B cell (primary cell): Measurements from ENCODE around the gene SH3TC1. TPM values are rescaled to one million over a fixed set of nuclear protein-coding genes. Genes with fewer than 3 reads are reported as not detected.

Experiments
- ATAC-seq: fragments of 200-7000 bp; cut with Tn5 transposase; one replicate; pipeline ENCODE4 v1.10.0; 2021; ENCODE audit warnings: low read depth, mild to moderate bottlenecking, moderate number of reproducible peaks, moderate library complexity
- CTCF ChIA-PET: fragments of 350-600 bp; sonication (Branson Sonifier 250); formaldehyde crosslinking; loops from one replicate; lab custom pipeline; 2021; ENCODE audit warnings: antibody characterized with exemption, inconsistent platforms; lab: Charles Lee
- POLR2A ChIA-PET: fragments of 350-600 bp; sonication (Branson Sonifier 250); formaldehyde crosslinking; loops from one replicate; lab custom pipeline; 2021; ENCODE audit warnings: antibody characterized with exemption; lab: Charles Lee
- DNase-seq: peaks from one replicate; pipeline ENCODE4 v3.0.0; 2013
- H2AFZ ChIP-seq: 2 replicates; pipeline ENCODE4 v1.6.1; 2012; ENCODE audit warnings: mild to moderate bottlenecking, low read depth, low read length; ENCODE audit not compliant: insufficient read depth, poor library complexity, severe bottlenecking
- H3K27ac ChIP-seq, 2 donors: 1 replicate in 1 of 2; 2 replicates in 1 of 2; pipeline ENCODE4 v1.5.1; 2012 to 2013; ENCODE audit warnings: low read length in 2 of 2, mild to moderate bottlenecking in 2 of 2, moderate library complexity in 1 of 2
- H3K27me3 ChIP-seq, 4 experiments: fragments of 200-600 bp in 1 of 4; sonication (generic) in 1 of 4; replicated peaks in 1 of 4; 1 replicate in 2 of 4; 2 replicates in 2 of 4; pipeline versions ENCODE4 v1.6.1 to v1.7.0; 2013 to 2016; ENCODE audit warnings: low read length in 3 of 4, mild to moderate bottlenecking in 2 of 4, mixed read lengths in 1 of 4, moderate library complexity in 1 of 4; ENCODE audit not compliant: insufficient read depth in 4 of 4, control insufficient read depth in 3 of 4; ENCODE audit errors: control extremely low read depth in 1 of 4
- H3K36me3 ChIP-seq, 2 experiments: replicated peaks in 1 of 2; 1 replicate in 1 of 2; 2 replicates in 1 of 2; pipeline versions ENCODE4 v1.6.1 to v1.7.1; 2013; ENCODE audit warnings: low read length in 1 of 2; ENCODE audit not compliant: insufficient read depth in 2 of 2, control insufficient read depth in 1 of 2; ENCODE audit errors: control extremely low read depth in 1 of 2, extremely low read depth in 1 of 2
- H3K4me1 ChIP-seq, 2 donors: fragments of 200-600 bp in 1 of 2; sonication (generic) in 1 of 2; 1 replicate in 1 of 2; 2 replicates in 1 of 2; pipeline versions ENCODE4 v1.5.1 to v1.6.1; 2013 to 2017; ENCODE audit warnings: low read length in 2 of 2; ENCODE audit not compliant: control insufficient read depth in 2 of 2, insufficient read depth in 2 of 2
- H3K4me2 ChIP-seq: replicated peaks from 2 replicates; pipeline ENCODE3; 2012; ENCODE audit warnings: mild to moderate bottlenecking, low read depth, low read length; ENCODE audit not compliant: poor library complexity, severe bottlenecking
- H3K4me3 ChIP-seq, 5 experiments: fragments of 200-600 bp in 1 of 5; sonication (generic) in 1 of 5; 1 replicate in 3 of 5; 2 replicates in 2 of 5; pipeline versions ENCODE4 v1.5.1 to v1.7.0; 2011 to 2016; ENCODE audit warnings: low read length in 4 of 5, mild to moderate bottlenecking in 4 of 5, low read depth in 2 of 5, control low read depth in 1 of 5, moderate library complexity in 1 of 5; ENCODE audit not compliant: insufficient read depth in 1 of 5; ENCODE audit errors: control extremely low read depth in 1 of 5, extremely low read depth in 1 of 5
- H3K79me2 ChIP-seq: fragments of 200-600 bp; sonication (generic); one replicate; pipeline ENCODE4 v1.6.0; 2016; ENCODE audit warnings: low read length; ENCODE audit not compliant: control insufficient read depth, insufficient read depth
- H3K9ac ChIP-seq: fragments of 200-600 bp; sonication (generic); 2 replicates; pipeline ENCODE4 v1.6.1; 2017; ENCODE audit warnings: mild to moderate bottlenecking, low read length, moderate library complexity
- H3K9me3 ChIP-seq, 3 donors: one replicate each; pipeline versions ENCODE4 v1.6.1 to v1.7.1; 2013; ENCODE audit warnings: low read length in 2 of 3; ENCODE audit not compliant: control insufficient read depth in 2 of 3, insufficient read depth in 1 of 3; ENCODE audit errors: control extremely low read depth in 1 of 3
- H4K20me1 ChIP-seq: 2 replicates; pipeline ENCODE4 v1.6.0; 2012; ENCODE audit warnings: mild to moderate bottlenecking, low read length; ENCODE audit not compliant: insufficient read depth, control insufficient read depth, poor library complexity, severe bottlenecking
- H3K27ac Mint-ChIP-seq: one replicate; pipeline ENCODE4 v1.8.0; 2021; ENCODE audit warnings: mixed read lengths
- H3K27me3 Mint-ChIP-seq: one replicate; pipeline ENCODE4 v1.8.0; 2021; ENCODE audit warnings: mixed read lengths
- H3K4me1 Mint-ChIP-seq: one replicate; pipeline ENCODE4 v1.8.0; 2021; ENCODE audit warnings: mixed read lengths
- H3K4me3 Mint-ChIP-seq: one replicate; pipeline ENCODE4 v1.8.0; 2021; ENCODE audit warnings: mixed read lengths
- H3K9me3 Mint-ChIP-seq: one replicate; pipeline ENCODE4 v1.8.0; 2022; ENCODE audit warnings: mixed read lengths; ENCODE audit not compliant: insufficient read depth
- EZH2 ChIP-seq: IDR thresholded peaks from 2 replicates; pipeline ENCODE4 v1.6.1; 2012; ENCODE audit warnings: borderline replicate concordance, low read depth, mild to moderate bottlenecking, moderate library complexity, low read length; ENCODE audit not compliant: insufficient read depth, poor library complexity, severe bottlenecking
- WGBS: methylation state at CpG from one replicate; pipeline ENCODE4 v1.1.5; 2013; ENCODE audit warnings: missing lambda C conversion rate; ENCODE audit not compliant: insufficient coverage; 5-methylcytosine and 5-hydroxymethylcytosine counted together
- intact Hi-C: fragments of 100-400 bp; cut with micrococcal nuclease; formaldehyde crosslinking; loops from one replicate; pipeline ENCODE4 v1.10.0; 2022
- polyA plus RNA-seq: library from polyadenylated mRNA; depleted of rRNA; stranded (reverse); fragments of >200 nt; gene quantifications from 2 replicates; pipeline ENCODE4 v1.2.3, GENCODE V29; 2012
- total RNA-seq, 2 donors: library from RNA; stranded (reverse); fragments of 120-200 nt in 1 of 2; gene quantifications; 1 replicate in 1 of 2; 2 replicates in 1 of 2; pipeline versions ENCODE4 v1.2.3 to v1.2.4, GENCODE V29; 2013 to 2022
- TF ChIP-seq, protein P1 (sequence below): fragments of 200-600 bp; IDR thresholded peaks from one replicate; pipeline ENCODE4 v1.8.0; 2022; ENCODE audit warnings: antibody characterized with exemption, mild to moderate bottlenecking

The SH3TC1 gene
- total and polyA plus RNA-seq, 2 donors (not counting 1 experiment from before 2014, with no cell fraction given) = 63.8 to 388 TPM

DNA sequence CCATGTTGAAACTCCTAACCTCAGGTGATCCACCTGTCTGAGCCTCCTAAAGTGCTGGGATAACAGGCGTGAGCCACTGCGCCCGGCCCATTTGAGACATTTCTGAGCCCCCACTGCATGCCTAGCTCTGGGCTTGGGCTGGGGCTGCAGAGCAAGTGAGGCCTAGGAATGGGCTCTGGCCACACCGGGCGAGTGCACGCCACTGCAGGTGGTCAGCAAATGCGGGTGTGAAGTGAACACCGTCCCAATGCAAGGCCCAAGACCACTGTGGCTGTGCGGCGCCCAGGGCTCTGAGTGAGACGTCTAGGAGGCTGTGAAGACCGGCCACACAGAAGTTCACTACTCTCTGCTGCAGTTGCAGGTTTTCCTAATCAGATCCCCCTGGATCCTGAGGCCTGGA is 9.5 kb downstream of the SH3TC1 start:
- DNase-seq (no peak), ATAC-seq (no peak)
- Mint-ChIP-seq H3K9me3 (no peaks in the 10 kb centered on the region), H3K4me3 (no peak overlapping the region), H3K4me1 (peaks cover 36% of the 10 kb centered on the region), H3K27ac (no peak overlapping the region), H3K27me3 (no peaks in the 10 kb centered on the region)
- no peaks in the 10 kb centered on the region for H3K27me3 ChIP-seq
- H3K36me3 ChIP-seq = peaks cover 0 to 68% of the 10 kb centered on the region in 2 experiments
- ChIA-PET POLR2A (no interaction called here), CTCF (interaction anchor here (0.5 to 3.1 kb wide), 2 partner anchors 32 to 404 kb away, joined by 3 to 11 read pairs; no protein-coding TSS in a partner anchor)
- intact Hi-C loops = no loop called here
- H4K20me1 ChIP-seq = peaks cover 99% of the 10 kb centered on the region
- H3K4me3 ChIP-seq = no peak overlapping the region
- 97% methylated on average over 12 of the region's 12 CpGs for WGBS
- H3K27ac ChIP-seq = no peak overlapping the region
- H3K9ac ChIP-seq = no peak overlapping the region
- peaks cover 84% of the 10 kb centered on the region for H3K79me2 ChIP-seq
- H3K9me3 ChIP-seq = no peaks in the 10 kb centered on the region
- TF ChIP-seq, protein P1, sequence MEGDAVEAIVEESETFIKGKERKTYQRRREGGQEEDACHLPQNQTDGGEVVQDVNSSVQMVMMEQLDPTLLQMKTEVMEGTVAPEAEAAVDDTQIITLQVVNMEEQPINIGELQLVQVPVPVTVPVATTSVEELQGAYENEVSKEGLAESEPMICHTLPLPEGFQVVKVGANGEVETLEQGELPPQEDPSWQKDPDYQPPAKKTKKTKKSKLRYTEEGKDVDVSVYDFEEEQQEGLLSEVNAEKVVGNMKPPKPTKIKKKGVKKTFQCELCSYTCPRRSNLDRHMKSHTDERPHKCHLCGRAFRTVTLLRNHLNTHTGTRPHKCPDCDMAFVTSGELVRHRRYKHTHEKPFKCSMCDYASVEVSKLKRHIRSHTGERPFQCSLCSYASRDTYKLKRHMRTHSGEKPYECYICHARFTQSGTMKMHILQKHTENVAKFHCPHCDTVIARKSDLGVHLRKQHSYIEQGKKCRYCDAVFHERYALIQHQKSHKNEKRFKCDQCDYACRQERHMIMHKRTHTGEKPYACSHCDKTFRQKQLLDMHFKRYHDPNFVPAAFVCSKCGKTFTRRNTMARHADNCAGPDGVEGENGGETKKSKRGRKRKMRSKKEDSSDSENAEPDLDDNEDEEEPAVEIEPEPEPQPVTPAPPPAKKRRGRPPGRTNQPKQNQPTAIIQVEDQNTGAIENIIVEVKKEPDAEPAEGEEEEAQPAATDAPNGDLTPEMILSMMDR = no peak
- TF ChIP-seq EZH2 = no peak
- peaks cover 22 to 30% of the 10 kb centered on the region in 2 donors for H3K4me1 ChIP-seq
- H2AFZ ChIP-seq = no peak overlapping the region
- H3K4me2 ChIP-seq = no peak overlapping the region

DNA sequence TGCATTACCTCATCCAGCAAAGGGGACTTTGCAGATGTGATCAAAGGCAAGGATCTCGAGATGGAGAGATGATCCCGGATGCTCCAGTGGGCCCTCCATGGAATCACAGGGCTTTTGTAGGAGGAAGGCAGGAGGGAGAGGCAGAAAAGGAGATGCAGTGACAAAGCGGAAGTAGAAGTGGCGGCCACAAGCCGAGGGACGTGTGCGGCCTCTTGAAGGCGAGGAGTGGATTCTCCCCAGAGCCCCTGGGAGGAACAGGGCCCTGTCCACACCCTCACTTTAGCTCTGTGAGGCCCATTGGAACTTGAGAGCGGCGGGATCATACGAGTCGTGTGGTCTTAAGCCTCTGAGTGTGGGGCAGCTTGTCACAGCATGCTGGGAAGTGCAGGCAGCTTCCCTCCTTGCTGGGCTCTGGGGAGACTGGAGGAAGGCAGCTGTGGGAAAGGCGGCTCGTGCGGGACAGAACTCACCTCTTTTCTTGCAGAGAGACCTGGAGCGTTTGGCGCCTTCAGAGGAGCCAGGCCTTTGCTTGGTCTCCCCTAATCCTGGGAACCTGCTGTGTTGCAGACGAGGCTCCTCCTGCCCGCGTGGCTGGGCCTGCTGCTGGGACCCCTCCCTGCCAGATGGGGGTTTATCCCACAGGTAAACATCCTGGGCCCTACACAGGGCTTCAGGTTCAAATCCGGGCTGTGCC is 10.2 kb downstream of the SH3TC1 start:
- intact Hi-C loops = no loop called here
- TF ChIP-seq EZH2 = no peak
- TF ChIP-seq, protein P1 = no peak
- POLR2A ChIA-PET = no interaction called here
- H3K79me2 ChIP-seq = peaks cover 76% of the 10 kb centered on the region
- WGBS = 95% methylated on average over 21 of the region's 21 CpGs
- ATAC-seq (no peak), DNase-seq (no peak)
- no peak overlapping the region for H3K27ac ChIP-seq
- H2AFZ ChIP-seq = no peak overlapping the region
- CTCF ChIA-PET = interaction anchor here (0.5 to 2.4 kb wide), 3 partner anchors 14 to 405 kb away, joined by 3 to 8 read pairs (median 3); no protein-coding TSS in a partner anchor
- Mint-ChIP-seq H3K27me3 (no peaks in the 10 kb centered on the region), H3K27ac (no peak overlapping the region), H3K4me3 (no peak overlapping the region), H3K4me1 (peaks cover 30% of the 10 kb centered on the region), H3K9me3 (no peaks in the 10 kb centered on the region)
- H3K36me3 ChIP-seq = peaks cover 0 to 75% of the 10 kb centered on the region in 2 experiments
- peaks cover 21 to 24% of the 10 kb centered on the region in 2 donors for H3K4me1 ChIP-seq
- no peak overlapping the region for H3K4me2 ChIP-seq
- H3K27me3 ChIP-seq = no peaks in the 10 kb centered on the region
- no peaks in the 10 kb centered on the region for H3K9me3 ChIP-seq
- H3K9ac ChIP-seq = no peak overlapping the region
- H4K20me1 ChIP-seq = peaks cover 99% of the 10 kb centered on the region
- H3K4me3 ChIP-seq = no peak overlapping the region
